Small intestine (tissue), 7 donors: Measurements from ENCODE around the gene PCDHGB4. TPM values are rescaled to one million over a fixed set of nuclear protein-coding genes. Genes with fewer than 3 reads are reported as not detected.
"Not testable (repeated sequence)": the region's sequence is repeated elsewhere in the genome, so short reads cannot be mapped to it uniquely, and the experiment has no call there.

ENCODE experiments used
- DNase-seq, 2 donors: peaks; one replicate each; pipeline versions ENCODE4 v3.0.0 to v3.0.0-alpha.2; 2013
- FAIRE-seq: peaks from 2 replicates; lab custom pipeline; 2012; peaks lifted over from hg19 to GRCh38; lab: Jason Lieb, UNC
- H3K27ac ChIP-seq, 3 donors: one replicate each; pipeline ENCODE4 v1.5.1; 2013; ENCODE audit warnings: low read length in 2 of 3, mild to moderate bottlenecking in 2 of 3, control low read depth in 1 of 3, inconsistent platforms in 1 of 3, low read depth in 1 of 3, moderate library complexity in 1 of 3
- H3K27me3 ChIP-seq, 3 donors: one replicate each; pipeline ENCODE4 v1.6.1; 2013; ENCODE audit warnings: low read length in 3 of 3, inconsistent platforms in 1 of 3; ENCODE audit not compliant: control insufficient read depth in 3 of 3, insufficient read depth in 3 of 3
- H3K36me3 ChIP-seq, 3 donors: one replicate each; pipeline ENCODE4 v1.6.1; 2013; ENCODE audit warnings: low read length in 3 of 3, inconsistent platforms in 1 of 3, low read depth in 1 of 3, mild to moderate bottlenecking in 1 of 3, moderate library complexity in 1 of 3; ENCODE audit not compliant: control insufficient read depth in 3 of 3, insufficient read depth in 2 of 3
- H3K4me1 ChIP-seq, 3 donors: one replicate each; pipeline ENCODE4 v1.6.1; 2013; ENCODE audit warnings: low read length in 2 of 3, inconsistent platforms in 1 of 3, low read depth in 1 of 3, mild to moderate bottlenecking in 1 of 3, moderate library complexity in 1 of 3; ENCODE audit not compliant: control insufficient read depth in 3 of 3, insufficient read depth in 2 of 3
- H3K4me3 ChIP-seq, 3 donors: one replicate each; pipeline ENCODE4 v1.5.1; 2013; ENCODE audit warnings: low read length in 3 of 3, control low read depth in 1 of 3, inconsistent platforms in 1 of 3, low read depth in 1 of 3, mild to moderate bottlenecking in 1 of 3, moderate library complexity in 1 of 3
- H3K9me3 ChIP-seq, 2 donors: one replicate each; pipeline ENCODE4 v1.6.1; 2013; ENCODE audit warnings: low read depth in 1 of 2, low read length in 1 of 2; ENCODE audit not compliant: control insufficient read depth in 2 of 2, insufficient read depth in 1 of 2
- WGBS, 3 donors: extraction: QIAGEN DNeasy Blood & Tissue Kit; methylation state at CpG; one replicate each; pipeline ENCODE4 v1.1.7; 2013; 5-methylcytosine and 5-hydroxymethylcytosine counted together
- polyA plus RNA-seq, 4 donors: library from polyadenylated mRNA; stranded (reverse) in 3 of 4; unstranded in 1 of 4; fragments of 200-250 nt in 3 of 4; fragments of 120-200 nt in 1 of 4; gene quantifications; one replicate each; pipeline versions ENCODE4 v1.2.1 to v1.2.3, GENCODE V29; 2013
- donor health status: healthy with polysubstance abuse.
- donor health status: control.
- donor health status: control.
- donor health status: Bipolar disorder and iron deficiency.
- donor health status: healthy.

The PCDHGB4 gene
- polyA plus RNA-seq, 4 donors = 0.75 to 0.77 TPM; not detected in 2

DNA sequence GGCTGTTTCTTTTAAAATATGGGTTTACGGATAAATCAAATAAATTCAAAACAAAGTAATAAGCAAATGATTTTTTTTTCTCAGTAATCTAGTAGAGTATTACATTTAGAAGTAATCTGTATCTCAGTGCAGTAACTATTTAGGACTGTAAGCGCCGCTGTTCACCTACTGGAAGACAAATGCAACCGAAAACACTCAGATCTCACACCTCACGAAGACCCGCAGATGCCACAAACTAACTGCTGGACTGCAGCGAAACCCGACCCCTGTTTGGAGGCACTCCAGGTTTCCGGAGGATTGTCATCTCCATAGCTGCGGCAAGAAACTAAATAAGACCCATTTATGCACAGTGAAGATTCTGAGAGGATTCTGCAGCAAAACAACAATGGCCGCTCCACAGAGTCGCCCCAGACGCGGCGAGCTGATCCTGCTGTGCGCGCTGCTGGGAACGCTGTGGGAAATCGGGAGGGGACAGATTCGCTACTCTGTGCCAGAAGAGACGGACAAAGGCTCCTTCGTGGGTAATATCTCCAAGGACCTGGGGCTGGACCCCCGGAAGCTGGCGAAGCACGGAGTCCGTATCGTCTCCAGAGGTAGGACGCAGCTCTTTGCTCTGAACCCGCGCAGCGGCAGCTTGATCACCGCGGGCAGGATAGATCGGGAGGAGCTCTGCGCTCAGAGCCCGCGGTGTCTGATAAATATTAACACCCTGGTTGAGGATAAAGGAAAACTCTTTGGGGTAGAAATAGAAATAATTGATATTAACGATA is 5.1 kb downstream of the PCDHGB4 start, which contains the start of gene PCDHGA8:
Gene PCDHGA8, plus strand, starts transcription at position 205 of the 770 bp plus-strand sequence. Its CDS starts 181 bp downstream, at position 386.
- Histone ChIP-seq H3K36me3 (no peaks in the 10 kb centered on the region), H3K9me3 (peaks cover 8 to 51% of the 10 kb centered on the region in 2 donors), H3K4me1 (no peaks in the 10 kb centered on the region), H3K27ac (no peak within 1 kb of the TSS), H3K27me3 (peaks cover 0 to 31% (median 23%) of the 10 kb centered on the region in 3 donors), H3K4me3 (no peak within 1 kb of the TSS)
- DNase-seq (no peak), FAIRE-seq (no peak)
- 31 to 47% (median 46%) methylated on average over 38 of the region's 38 CpGs for WGBS, 3 donors

- peaks cover 0 to 29% (median 22%) of the 10 kb centered on the region in 3 donors for H3K27me3 ChIP-seq
- FAIRE-seq = no peak
- H3K4me1 ChIP-seq = no peaks in the 10 kb centered on the region
- WGBS, 3 donors = 40 to 52% (median 50%) methylated on average over 21 of the region's 21 CpGs
- peaks cover 8 to 52% of the 10 kb centered on the region in 2 donors for H3K9me3 ChIP-seq
- H3K27ac ChIP-seq = no peak overlapping the region
- H3K4me3 ChIP-seq = no peak overlapping the region
- no peaks in the 10 kb centered on the region for H3K36me3 ChIP-seq
- no peak for DNase-seq
Observed at GRCh38 chr5:141393267-141393666, 5.8 kb downstream of the PCDHGB4 start.

- not testable (repeated sequence) for DNase-seq, FAIRE-seq, H3K27ac ChIP-seq, H3K4me1 ChIP-seq, H3K36me3 ChIP-seq, H3K4me3 ChIP-seq
- peaks cover 5 to 51% of the 10 kb centered on the region in 2 donors for H3K9me3 ChIP-seq
- H3K27me3 ChIP-seq = peaks cover 0 to 33% (median 27%) of the 10 kb centered on the region in 3 donors
- 45 to 56% (median 47%) methylated on average over 33 to 46 of the region's 53 CpGs for WGBS, 3 donors
Observed at GRCh38 chr5:141394401-141395187, 7.1 kb downstream of the PCDHGB4 start.

GRCh38 chr5:141397756-141398551 is 10.5 kb downstream of the PCDHGB4 start, which contains the start of gene PCDHGB5:
TSS of gene PCDHGB5 (plus strand) at chr5:141397947. CDS start at chr5:141398128, 181 bp downstream.
- H3K36me3 ChIP-seq, H3K4me1 ChIP-seq, H3K27ac ChIP-seq, FAIRE-seq: not testable (repeated sequence)
- Histone ChIP-seq H3K9me3 (peaks cover 0 to 51% of the 10 kb centered on the region in 2 donors), H3K27me3 (peaks cover 0 to 35% (median 23%) of the 10 kb centered on the region in 3 donors), H3K4me3 (peak within 1 kb of the TSS in 2 of 3 donors; percentile 22 to 26)
- 7 to 19% (median 17%) methylated on average over 23 to 25 of the region's 43 CpGs for WGBS, 3 donors
- DNase-seq = peak; percentile 35 to 37

DNA sequence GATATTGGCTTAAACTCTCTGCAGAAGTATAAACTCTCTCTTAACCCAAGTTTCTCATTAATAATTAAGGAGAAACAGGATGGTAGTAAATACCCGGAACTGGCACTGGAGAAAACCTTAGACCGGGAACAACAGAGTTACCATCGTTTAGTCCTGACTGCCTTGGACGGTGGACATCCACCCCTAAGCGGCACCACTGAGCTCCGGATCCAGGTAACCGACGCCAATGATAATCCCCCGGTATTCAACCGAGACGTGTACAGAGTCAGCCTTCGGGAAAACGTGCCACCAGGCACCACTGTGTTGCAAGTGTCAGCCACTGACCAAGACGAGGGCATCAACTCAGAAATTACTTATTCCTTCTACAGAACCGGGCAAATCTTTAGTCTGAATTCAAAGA is 11.1 kb downstream of the PCDHGB4 start:
- no peak for FAIRE-seq

DNA sequence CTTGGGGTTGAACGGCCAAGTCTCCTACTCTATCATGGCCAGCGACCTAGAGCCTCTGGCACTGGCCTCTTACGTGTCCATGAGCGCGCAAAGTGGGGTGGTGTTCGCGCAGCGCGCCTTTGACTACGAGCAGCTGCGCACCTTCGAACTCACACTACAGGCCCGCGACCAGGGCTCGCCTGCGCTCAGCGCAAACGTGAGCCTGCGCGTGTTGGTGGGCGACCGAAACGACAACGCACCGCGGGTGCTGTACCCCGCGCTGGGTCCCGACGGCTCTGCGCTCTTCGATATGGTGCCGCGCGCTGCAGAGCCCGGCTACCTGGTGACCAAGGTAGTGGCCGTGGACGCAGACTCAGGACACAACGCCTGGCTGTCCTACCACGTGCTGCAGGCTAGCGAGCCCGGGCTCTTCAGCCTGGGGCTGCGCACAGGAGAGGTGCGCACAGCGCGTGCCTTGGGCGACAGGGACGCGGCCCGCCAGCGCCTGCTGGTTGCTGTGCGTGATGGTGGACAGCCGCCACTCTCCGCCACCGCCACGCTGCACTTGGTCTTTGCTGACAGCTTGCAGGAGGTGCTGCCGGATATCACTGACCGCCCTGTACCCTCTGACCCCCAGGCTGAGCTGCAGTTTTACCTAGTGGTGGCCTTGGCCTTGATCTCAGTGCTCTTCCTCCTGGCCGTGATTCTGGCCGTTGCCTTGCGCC is 12.2 kb downstream of the PCDHGB4 start:
- H3K4me3 ChIP-seq = no peak overlapping the region
- 30 to 58% (median 54%) methylated on average over 59 to 61 of the region's 61 CpGs for WGBS, 3 donors
- no peaks in the 10 kb centered on the region for H3K36me3 ChIP-seq
- peaks cover 0 to 43% (median 25%) of the 10 kb centered on the region in 3 donors for H3K27me3 ChIP-seq
- FAIRE-seq (no peak), DNase-seq (no peak)
- no peak overlapping the region for H3K27ac ChIP-seq
- H3K9me3 ChIP-seq = peaks cover 0 to 53% of the 10 kb centered on the region in 2 donors
- H3K4me1 ChIP-seq = no peaks in the 10 kb centered on the region

More for the DNA sequence above, 11.1 kb downstream of the PCDHGB4 start:
- Histone ChIP-seq H3K9me3 (peaks cover 0 to 51% of the 10 kb centered on the region in 2 donors), H3K27ac (no peak overlapping the region), H3K4me3 (no peak overlapping the region), H3K4me1 (no peaks in the 10 kb centered on the region), H3K27me3 (peaks cover 0 to 38% (median 25%) of the 10 kb centered on the region in 3 donors), H3K36me3 (no peaks in the 10 kb centered on the region)
- WGBS, 3 donors = 30 to 39% (median 31%) methylated on average over 15 of the region's 15 CpGs
- no peak for DNase-seq

GRCh38 chr5:141402553-141403243 is 15.2 kb downstream of the PCDHGB4 start, which contains the start of gene PCDHGA9:
TSS of gene PCDHGA9 (plus strand) at chr5:141402778. CDS start at chr5:141402953, 175 bp downstream.
- WGBS, 3 donors = 15 to 29% (median 29%) methylated on average over 27 of the region's 27 CpGs
- Histone ChIP-seq H3K9me3 (peaks cover 0 to 60% of the 10 kb centered on the region in 2 donors), H3K27me3 (peaks cover 0 to 51% (median 29%) of the 10 kb centered on the region in 3 donors), H3K4me1 (no peaks in the 10 kb centered on the region), H3K36me3 (no peaks in the 10 kb centered on the region), H3K27ac (no peak within 1 kb of the TSS), H3K4me3 (no peak within 1 kb of the TSS)
- peak; percentile 21 to 39 for DNase-seq
- no peak for FAIRE-seq
